Adrenal gland (tissue), 5 donors: ENCODE results near the gene CRB3.

Experiments
- POLR2A ChIP-seq, 2 donors: fragments of 450-650 bp; IDR thresholded peaks; one replicate each; pipeline ENCODE4 v1.6.1; 2017; ENCODE audit warnings: antibody characterized with exemption in 2 of 2, mild to moderate bottlenecking in 2 of 2, moderate library complexity in 1 of 2
- TF ChIP-seq, protein P1 (sequence below), 6 experiments: fragments of 450-650 bp in 4 of 6; fragments of 200-600 bp in 2 of 6; sonication (generic) in 1 of 6; IDR thresholded peaks; 1 replicate in 5 of 6; 2 replicates in 1 of 6; pipeline versions ENCODE4 v1.5.1 to v1.8.0; 2016 to 2021; ENCODE audit warnings: antibody characterized with exemption in 6 of 6, mild to moderate bottlenecking in 2 of 6, moderate library complexity in 1 of 6
- donor health status: DM: no; HTN: no; CAD: no.

DNA sequence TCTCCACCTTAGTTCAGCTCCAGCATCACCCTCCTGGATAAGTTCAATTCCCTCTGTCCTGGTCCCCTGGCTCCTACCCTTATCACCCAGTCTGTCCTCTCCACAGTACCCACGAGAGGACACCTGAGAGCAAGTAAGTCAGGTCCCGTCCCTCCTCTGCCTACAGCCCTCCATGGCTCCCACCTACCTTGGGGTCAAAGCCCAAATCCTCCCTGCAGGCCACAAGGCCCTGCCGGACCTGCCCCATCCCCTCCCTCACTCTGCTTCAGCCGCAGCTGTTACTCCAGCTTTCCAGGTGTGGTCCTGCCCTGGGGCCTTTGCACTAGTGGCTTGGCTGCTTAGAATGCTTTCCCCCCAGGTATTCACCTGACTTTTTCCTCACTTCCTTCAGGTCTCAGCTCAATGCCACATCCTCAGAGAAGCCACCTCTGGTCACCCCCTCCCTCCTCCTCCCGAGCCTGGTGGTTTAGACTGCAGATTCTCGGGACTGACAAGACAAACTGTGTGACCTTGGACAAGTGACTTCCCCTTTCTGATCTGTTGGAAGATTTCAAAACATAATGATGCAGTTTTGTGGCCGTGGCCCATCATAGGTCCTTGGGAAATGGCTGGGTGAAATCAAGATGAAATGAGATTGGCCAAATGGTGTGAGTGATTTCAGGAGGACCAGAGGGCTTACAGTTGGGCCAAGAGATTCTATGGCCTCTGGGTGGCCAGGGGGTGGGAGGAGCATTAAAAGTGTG, 34.4 kb downstream of the CRB3 start:
- TF ChIP-seq, protein P1, sequence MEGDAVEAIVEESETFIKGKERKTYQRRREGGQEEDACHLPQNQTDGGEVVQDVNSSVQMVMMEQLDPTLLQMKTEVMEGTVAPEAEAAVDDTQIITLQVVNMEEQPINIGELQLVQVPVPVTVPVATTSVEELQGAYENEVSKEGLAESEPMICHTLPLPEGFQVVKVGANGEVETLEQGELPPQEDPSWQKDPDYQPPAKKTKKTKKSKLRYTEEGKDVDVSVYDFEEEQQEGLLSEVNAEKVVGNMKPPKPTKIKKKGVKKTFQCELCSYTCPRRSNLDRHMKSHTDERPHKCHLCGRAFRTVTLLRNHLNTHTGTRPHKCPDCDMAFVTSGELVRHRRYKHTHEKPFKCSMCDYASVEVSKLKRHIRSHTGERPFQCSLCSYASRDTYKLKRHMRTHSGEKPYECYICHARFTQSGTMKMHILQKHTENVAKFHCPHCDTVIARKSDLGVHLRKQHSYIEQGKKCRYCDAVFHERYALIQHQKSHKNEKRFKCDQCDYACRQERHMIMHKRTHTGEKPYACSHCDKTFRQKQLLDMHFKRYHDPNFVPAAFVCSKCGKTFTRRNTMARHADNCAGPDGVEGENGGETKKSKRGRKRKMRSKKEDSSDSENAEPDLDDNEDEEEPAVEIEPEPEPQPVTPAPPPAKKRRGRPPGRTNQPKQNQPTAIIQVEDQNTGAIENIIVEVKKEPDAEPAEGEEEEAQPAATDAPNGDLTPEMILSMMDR (IDR thresholded peaks at IDR 0.05): no peak
- no peak for TF ChIP-seq POLR2A (IDR thresholded peaks at IDR 0.05)
